NCI-H446 (cell line): ENCODE measurements around the gene VPS39.

Experiments used
- DNase-seq, 2 experiments: peaks; one replicate each; lab custom pipeline; 2025; lab: John Stamatoyannopoulos, UW

Gene VPS39

DNA sequence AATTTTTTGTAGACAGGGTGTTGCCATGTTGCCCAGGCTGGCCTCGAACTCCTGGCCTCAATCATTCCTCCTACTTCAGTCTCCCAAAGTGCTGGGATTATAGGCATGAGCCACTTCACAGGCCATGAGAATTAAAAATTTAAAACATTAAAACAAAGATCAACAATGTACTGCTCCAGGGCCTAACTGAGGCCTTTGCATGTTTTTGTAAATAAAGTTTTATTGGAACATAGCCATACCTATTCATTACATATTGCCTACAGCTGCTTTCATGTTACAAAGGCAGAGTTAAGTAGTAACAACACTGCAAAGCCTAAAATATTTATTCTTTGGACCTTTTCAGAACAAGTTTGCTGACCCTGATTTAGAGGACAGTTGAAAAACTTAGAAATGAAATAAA, 9.6 kb downstream of the VPS39 start:
- DNase-seq, result no peak

DNA sequence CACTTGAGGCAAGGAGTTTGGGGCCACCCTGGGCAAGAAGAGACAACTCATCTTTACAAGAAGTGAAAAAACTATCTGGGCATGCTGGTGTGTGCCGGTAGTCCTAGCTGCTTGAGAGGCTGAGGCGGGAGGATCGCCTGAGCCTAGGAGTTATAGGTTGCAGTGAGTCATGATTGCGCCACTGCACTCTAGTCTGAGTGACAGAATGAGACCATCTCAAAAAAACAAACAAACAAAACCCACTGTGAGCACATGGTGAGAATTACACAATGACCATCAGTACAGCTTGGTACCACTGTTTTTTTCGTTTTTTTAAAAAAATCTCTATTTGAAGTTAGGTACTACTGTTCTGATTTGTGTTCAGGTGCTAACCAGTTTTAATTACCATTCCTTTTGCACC, 13.6 kb downstream of the VPS39 start:
- DNase-seq, result no peak

DNA sequence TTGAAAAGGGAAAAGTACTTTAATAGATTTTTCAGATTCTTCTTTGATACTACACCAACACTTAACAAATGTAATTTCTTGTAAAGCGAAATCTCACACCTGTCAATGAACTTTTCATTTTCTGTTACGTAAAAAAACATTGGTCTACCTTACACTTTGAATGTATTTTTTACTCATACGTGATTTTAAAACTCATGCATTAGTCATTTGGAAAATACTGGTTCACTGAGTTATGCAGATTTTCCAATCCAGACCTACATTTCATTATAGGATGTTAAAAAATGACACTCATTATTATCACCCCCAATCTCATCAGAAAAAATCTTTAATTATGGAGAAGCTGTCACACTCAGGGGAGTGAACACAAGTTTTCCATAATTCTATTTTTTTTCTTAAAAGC, 14.7 kb downstream of the VPS39 start:
- DNase-seq, result no peak

DNA sequence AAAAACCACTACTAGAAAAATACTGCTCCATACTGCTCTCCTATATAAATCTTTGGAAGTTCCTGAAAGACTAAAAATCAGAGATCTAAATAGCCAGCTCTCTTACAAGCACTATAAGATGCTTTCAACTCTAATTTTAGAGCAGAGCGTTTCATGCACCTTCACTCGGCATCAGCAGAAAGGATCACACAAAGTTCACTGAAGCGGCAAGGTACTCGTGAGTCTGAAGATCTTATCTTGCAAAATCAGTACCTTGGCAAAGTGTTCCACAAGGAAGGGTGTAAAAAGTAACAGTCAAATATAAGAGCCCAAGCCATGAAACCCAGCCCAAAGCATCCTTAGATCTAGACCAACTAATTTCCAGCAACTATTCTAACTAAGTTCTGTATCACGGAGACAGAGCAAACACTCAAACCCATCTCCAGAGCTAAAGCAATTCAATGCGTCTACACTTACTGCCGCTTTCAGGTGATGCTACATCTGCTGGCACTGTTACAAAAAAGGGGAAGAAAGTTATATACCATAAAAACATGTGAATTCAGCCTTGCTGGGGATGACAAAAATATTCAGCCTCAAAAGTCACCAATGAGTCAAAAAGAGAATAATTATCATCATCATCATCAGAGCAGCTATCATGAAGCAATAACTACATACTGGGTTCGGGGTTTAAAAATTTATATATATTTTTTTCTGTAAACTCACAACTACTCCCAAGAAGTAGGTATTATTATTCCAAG, 16.3 kb downstream of the VPS39 start:
- DNase-seq, result no peak

DNA sequence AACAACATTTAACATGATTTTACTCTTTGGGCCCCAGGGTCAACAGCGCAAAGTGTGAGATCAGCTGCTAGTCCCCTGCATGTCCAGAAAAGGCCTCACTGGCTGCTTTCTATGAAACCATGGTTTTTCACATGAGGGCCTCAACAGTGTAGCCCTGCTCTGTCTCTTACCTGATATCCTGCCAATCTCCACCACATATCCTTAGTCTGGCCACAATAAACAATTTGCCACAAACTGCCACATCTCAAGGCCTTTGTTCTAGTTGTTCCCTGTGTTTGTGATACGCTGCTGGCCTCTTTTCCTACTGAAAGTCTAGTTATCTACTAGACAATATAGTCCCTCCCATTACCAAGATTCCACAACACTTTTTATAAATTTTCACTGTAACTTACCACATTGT, 17.7 kb downstream of the VPS39 start:
- no peak for DNase-seq

DNA sequence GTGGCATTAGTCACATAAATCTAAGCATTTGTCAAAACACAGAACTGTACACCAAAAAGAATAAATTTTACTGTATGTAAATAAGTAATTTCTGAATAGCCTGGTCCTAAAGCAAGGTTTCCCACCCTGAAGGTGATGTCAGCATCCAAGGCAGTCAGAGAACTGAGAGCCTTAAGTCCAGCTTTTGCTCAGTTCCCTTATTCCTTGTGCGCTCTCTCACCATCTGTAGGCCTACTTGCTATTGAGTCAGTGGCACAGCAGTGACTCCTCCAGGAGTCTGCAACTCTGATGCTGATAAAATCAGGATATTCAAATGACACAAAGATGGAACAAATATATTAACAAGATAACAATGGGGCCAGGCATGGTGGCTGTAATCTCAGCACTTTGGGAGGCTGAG, 22.3 kb downstream of the VPS39 start:
- no peak for DNase-seq

DNA sequence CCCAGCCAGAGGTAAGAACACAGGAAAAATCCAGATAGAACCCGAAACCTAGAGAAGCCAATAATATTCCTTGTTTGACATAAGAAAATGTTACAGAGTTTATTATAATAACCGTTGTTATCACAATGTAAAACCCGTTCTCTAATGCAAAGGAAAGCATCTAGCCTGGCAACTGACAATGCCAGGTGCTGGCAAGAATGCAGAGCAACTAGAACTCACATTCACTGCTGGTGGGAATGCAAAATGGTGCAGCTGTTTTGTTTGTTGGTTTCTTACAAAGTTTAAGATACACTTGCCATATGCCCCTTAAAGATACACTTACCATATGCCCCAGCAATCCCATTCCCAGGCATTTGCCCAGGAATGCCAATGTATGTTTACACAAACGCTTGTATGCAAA, 23.4 kb downstream of the VPS39 start:
- DNase-seq, result no peak

DNA sequence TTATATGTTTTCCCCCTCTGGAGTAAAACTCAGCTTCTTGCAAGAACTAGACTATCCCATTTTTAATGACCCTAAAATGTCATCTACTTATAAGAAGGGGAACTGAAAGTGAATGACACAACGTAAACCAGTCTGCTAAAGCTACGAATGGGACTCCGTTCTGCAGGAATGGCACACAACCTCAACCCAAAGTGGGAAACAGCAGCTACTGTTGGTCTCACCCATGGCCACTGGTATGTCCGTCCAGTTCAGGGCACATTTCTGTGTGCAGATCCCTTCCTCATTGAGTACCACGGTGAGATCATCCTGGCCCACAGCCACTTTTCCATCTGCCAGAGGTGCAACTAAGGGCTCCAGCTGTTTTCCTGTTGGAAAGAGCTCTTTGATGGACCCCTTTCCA, 23.8 kb downstream of the VPS39 start:
- no peak for DNase-seq

DNA sequence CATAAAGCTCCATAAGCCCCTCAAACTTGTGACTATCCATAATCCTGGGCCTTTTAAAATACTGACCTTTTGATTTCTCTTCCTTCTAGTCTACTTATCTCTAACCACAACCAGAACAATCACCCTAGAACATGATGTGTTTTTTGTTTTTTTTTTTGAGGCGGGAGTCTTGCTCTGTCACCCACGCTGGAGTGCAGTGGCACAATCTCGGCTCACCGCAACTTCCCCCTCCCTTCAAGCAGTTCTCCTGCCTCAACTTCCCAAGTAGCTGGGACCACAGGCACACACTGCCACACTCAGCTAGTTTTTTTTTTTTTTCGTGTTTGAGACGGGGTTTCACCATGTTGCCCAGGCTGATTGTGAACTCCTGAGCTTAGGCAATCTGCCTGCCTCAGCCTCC, 25.1 kb downstream of the VPS39 start:
- no peak for DNase-seq

DNA sequence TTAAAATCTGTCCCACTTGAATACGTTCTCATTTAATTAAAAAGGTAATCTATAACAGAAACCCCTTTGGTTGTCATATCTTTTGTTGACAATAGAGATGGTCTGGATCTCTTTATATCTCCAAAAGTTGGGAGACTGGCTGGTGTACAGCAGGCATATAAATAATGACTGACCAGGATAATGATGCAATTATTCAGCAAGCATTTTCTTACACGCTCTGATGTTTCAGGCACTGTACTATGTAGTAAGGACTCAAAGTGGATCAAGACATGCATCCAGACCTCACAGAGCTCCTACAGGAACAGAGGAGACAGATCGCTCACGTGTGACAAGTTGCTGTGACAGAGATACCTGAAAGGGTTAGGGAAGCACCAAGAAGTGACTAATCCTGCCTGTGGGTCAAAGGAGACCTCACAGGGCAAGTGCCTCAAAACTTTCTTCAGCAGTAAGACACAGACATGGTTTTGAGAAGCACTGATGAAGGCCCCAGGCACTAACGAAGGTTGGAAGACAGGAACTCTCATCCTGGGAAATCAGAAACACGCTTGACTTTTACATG, 25.7 kb downstream of the VPS39 start:
- no peak for DNase-seq

DNA sequence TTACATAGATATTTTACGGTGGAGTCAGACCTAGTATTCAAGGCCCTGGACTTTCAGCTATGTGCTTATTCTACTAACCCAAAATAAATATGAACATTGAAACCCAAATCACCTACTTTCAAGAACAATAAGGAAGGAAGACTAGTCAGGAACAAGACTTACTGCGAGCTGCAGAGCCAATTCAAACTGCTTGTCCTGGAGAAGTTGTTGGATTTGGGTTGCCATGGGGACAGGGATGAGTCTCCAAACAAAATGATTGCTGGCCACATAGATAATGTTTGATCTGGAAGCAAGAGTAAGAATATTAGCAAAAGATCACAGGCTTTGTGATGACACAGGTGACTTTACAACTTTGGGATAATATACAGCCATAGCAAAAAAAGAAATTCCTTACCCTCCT, 30.0 kb downstream of the VPS39 start:
- no peak for DNase-seq

DNA sequence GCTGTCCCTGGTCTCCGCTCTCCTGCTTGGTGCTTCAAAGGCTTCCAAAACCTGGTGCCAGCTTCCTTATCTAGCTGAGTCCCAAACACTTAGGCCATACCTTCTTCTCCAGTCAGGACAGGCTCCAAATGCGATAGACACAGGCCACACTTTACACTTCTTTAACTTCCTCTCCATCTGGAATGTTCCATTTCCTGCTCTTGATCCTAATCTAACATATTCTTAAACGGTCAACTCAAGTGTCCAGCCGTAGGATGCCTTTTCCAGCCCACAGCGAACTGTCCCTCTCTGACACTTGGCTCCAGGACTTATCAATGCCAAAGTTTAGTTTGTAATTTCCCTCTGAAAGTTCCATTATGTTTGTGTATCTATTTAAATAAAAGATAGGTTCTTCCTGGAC, 32.4 kb downstream of the VPS39 start:
- no peak for DNase-seq

DNA sequence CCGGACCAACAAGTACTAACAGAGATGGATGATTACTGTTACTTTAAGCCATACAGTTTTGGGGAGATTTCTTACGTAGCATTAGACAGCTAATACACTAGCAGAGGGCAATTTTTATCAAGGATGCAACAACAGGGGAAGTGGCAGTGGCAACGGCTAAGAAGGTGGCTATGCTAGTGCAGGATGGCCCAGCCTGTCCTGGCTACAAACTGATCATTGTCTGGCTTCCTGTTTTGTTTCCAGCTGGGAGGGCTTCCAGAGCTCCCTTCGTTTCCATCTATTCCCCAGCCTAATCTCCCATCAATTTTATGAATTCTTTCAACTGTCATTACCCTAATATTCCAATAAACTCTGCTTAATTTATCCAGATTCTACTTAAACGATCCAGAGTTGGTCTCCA, 35.6 kb downstream of the VPS39 start:
- no peak for DNase-seq

DNA sequence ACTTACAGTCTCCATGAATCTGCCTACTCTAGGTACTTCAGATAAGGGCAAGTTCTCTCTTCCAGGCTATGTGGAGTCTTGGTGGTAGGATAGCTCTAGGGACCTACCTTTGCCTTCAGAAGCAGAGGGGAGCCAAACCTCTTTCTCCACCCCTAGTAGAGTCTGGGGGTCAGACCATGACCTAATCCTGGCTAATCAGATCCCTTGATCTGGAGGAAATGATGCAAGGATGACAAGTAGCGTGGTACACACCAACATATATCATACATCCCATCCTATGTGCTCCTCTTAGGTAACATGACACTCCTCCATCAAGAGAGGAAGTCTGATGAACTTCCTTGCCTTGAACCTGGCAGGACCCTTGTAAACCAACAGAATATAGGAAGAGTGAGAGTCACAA, 36.3 kb downstream of the VPS39 start:
- no peak for DNase-seq

DNA sequence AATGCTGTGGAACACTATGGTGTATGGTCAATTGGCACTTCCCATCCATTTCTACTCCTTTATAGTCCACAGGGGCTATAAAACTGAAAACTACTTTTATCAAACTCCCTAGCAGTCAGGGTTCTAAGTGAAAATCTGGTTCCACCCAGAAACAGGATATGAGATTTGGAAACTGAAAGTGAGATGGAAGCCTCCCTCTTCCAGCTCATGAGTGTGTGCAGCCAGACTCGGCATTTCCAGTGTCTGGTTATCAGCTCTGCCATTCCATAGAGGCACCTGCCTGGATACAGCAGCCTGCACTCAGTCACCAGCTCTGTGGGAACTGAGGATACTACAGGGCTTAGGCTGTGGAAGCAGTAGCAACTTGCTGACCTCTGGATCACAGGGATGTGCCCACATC, 37.0 kb downstream of the VPS39 start:
- no peak for DNase-seq

DNA sequence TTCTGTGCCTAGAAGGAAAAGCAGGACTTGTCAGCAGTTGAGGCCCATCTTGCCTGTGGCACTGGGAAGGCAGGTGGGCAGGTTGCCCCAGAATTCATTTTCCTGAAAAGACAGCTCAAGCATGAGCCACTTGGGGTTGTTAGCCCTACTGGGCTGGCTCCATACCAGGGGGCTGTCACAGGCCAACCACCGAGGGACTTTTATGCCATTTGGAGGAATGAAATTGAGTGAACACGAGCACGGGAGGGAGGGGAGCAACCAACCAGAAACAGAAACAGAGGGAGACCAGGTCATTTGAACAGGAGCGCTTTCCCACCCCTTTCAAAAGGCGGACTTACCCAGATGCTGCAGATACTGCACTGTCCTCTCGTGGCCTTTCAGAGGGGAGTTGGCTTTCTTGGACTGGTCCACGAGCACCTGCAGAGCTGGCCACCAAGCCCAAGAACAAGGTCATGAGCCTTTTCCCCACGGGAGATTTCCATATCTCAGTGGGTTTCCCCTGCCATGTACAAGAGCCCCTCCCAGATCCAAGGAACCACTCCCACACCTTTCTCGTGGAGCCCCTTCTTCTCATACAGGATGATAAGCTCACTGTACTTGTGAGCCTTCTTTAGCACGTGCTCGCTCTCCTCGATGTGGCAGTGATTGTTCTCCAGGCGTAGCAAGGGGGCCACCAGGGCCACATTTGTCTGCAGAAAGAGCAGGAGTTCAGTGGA, 41.7 kb downstream of the VPS39 start:
- no peak for DNase-seq

DNA sequence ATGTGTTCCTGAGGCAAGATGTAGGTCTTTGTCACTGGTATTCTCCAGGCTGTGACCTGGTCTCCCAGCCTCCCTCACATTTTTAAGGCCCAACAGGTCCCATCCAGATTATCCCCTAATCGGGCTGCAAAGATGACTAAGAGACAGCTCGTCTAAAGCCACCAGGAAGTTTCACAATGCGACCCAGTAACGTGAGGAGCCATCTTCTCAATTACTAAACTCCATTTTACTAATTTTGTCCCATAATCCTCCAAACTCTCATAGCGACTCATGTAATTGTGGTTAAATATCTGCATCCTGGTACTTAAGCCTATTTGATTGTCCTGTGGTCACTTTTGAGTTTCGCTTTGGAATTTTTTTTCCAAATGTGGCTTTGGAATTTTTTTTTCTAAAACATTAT, 43.0 kb downstream of the VPS39 start:
- DNase-seq, result no peak

DNA sequence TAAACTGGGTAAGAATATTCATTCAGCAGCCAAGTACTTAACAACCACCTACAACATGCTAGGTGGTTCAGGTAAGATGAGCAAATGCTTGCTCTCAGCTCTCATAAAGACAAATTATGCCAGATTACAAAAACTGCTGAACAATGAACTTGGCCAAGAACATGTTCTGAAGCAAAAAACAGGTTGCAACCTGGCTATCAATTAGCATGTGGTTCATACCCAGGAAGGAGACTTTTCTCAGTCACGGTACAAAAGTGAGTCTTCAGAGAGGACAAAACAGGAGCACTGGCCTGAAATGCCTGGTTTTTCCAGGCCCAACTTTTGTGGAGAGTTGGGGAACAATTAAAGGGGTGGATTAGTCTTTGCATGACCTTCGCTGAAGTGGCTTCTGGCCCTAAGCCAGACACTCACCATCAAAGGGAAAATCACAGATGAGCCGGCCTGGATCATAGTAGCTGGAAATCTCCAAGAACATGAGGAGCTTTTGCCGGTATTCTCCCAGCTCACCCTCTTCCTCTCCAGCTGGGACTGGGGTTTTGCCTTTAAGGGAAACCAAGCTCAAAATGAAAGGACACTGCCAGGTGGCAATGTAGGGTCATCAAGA, 44.1 kb downstream of the VPS39 start:
- DNase-seq, result no peak

DNA sequence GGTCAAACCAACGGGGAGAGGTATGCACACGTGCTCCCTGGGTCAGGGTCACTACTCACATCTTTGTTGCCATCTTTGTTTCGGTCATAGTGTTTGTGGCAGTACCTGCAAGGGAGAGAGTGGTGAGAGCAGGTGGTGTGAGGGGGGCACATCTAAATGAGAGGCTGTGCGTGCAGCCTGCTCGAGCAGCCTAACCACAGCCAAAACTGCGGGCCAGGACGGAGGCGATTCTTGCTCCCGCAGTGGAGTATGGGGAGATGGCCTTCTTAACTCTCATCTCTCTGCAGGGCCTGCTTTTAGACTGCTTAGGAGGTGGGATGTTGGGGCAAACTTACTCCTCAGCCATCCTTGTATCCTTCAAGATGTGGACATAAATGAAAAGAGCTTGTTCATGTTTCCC, 44.8 kb downstream of the VPS39 start:
- DNase-seq, result no peak

DNA sequence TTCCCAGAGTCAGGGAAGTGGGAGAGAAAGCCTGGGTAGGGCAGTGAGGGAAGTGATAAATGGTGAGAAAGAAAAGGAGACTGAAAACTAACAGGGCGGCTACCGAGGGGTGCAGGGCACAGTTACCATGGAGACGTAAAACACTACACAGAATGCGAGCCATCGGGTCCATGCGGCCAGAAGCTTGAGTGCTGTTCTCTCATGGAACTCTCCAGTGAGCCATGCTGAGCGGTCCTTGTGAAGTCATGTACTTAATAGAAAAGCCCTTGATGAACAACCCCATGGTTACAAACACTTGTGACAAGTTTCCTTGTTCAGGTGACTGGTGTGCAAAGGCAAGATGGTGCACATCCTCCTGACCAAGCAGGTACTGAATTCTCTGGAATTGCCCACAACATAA, 48.0 kb downstream of the VPS39 start:
- DNase-seq, result no peak

DNA sequence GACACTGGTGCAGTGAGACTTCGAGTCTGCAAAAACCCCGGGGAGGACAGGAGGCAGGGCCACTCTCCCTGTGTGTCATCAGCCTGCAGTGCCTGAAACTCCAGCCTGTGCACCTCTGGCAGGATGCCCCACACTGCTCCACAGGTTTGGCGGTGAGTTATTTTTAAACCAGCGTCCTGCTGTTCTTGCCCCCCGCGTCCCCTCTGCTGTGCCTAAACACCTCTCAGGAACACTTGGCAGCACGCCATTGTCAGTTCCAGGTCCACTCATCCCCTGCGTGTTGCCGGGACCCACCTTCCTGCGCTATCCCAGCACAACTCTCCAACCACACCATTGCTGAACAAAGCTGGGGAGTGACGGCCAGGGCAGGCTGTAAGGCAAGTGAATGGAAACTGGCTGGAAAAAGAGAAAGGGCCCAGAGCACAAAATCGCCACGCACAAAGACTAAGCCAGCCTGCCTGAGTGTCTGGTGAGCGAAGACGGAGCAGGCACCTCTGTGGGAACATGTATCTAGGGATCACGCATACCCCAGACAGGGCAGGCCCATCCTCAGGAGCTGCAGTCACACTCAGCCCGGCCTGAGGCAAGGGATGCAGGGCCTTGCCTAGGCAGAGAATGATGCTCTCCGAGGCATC, 48.6 kb downstream of the VPS39 start:
- DNase-seq, result no peak

DNA sequence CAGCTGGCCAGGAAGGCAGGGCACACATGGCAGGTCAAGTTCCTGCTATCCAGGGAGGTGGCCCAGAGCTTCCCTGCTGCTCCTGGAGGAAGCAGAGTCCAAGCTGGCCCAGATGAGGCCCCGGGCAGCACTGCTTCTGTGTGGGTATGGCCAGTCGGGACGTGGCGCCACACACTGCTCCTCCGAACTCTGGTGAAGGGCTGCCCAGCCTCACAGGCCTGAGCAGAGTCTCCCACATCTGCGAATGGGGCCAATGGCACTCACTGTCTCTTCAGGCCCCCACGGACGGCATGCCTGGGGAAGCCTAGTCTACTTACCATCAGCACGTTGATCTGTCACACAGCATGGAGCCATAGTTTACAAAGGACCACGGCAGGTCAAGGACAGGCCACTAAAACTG, 49.2 kb downstream of the VPS39 start:
- no peak for DNase-seq
